Right atrium auricular region (tissue), 2 donors: ENCODE results near the gene NIPBL. TPM values are rescaled to one million over a fixed set of nuclear protein-coding genes. Genes with fewer than 3 reads are reported as not detected.
"Not testable (repeated sequence)": the region's sequence is repeated elsewhere in the genome, so short reads cannot be mapped to it uniquely, and the experiment has no call there.

ENCODE experiments used
- DNase-seq: peaks from one replicate; pipeline ENCODE4 v3.0.0-alpha.2; 2019; ENCODE audit warnings: low spot score
- H3K27ac ChIP-seq, 2 donors: fragments of 200-600 bp; sonication (generic); 1 replicate in 1 of 2; 2 replicates in 1 of 2; pipeline ENCODE4 v1.5.1; 2016 to 2019
- H3K27me3 ChIP-seq, 2 donors: fragments of 200-600 bp; sonication (generic); one replicate each; pipeline versions ENCODE4 v1.5.1 to v1.6.0; 2017 to 2019
- H3K36me3 ChIP-seq: fragments of 200-600 bp; sonication (generic); one replicate; pipeline ENCODE4 v1.5.1; 2016
- H3K4me1 ChIP-seq, 2 donors: fragments of 200-600 bp; sonication (generic); one replicate each; pipeline versions ENCODE4 v1.5.1 to v1.6.0; 2017 to 2019
- H3K4me3 ChIP-seq, 2 donors: fragments of 200-600 bp; sonication (generic); 1 replicate in 1 of 2; 2 replicates in 1 of 2; pipeline ENCODE4 v1.5.1; 2017 to 2019; ENCODE audit warnings: mild to moderate bottlenecking in 1 of 2, moderate library complexity in 1 of 2
- H3K9me3 ChIP-seq, 2 donors: fragments of 200-600 bp; sonication (generic); one replicate each; pipeline ENCODE4 v1.5.1; 2019
- total RNA-seq, 2 donors: library from RNA; depleted of rRNA; stranded (reverse); fragments of >200 nt; gene quantifications; one replicate each; pipeline ENCODE4 v1.1.0, GENCODE V29; 2016
- TF ChIP-seq, protein P1 (sequence below), 2 donors: fragments of 200-600 bp; sonication (generic); IDR thresholded peaks; one replicate each; pipeline ENCODE4 v1.5.1; 2019; ENCODE audit warnings: antibody characterized with exemption in 2 of 2

The NIPBL gene
- total RNA-seq, 2 donors from 2014 or later, result 32.3 to 43.1 TPM

DNA sequence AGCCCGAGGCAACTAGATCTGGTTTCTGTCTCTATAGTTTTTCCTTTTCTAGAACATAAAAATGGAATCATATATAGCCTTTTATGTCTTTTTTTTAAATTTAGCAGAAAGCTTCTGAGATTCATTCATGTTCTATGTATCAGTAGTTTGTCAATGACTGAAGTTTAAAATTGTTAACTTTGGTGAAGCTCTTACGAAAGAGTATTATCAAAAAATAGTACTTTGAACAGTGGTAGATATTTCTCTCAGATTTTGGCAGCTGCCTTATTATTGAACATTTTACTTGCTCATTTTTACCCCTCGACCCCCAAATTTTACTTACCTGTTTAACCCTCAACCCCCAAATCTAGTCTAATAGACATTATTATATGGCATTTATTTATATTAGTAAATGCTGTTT, 10.2 kb downstream of the NIPBL start:
- Histone ChIP-seq H3K9me3 (no peaks in the 10 kb centered on the region), H3K27me3 (no peaks in the 10 kb centered on the region), H3K4me1 (peaks cover 0 to 27% of the 10 kb centered on the region in 2 donors), H3K36me3 (peaks cover 4% of the 10 kb centered on the region), H3K27ac (no peak overlapping the region), H3K4me3 (no peak overlapping the region)
- DNase-seq, result no peak
- TF ChIP-seq, protein P1, sequence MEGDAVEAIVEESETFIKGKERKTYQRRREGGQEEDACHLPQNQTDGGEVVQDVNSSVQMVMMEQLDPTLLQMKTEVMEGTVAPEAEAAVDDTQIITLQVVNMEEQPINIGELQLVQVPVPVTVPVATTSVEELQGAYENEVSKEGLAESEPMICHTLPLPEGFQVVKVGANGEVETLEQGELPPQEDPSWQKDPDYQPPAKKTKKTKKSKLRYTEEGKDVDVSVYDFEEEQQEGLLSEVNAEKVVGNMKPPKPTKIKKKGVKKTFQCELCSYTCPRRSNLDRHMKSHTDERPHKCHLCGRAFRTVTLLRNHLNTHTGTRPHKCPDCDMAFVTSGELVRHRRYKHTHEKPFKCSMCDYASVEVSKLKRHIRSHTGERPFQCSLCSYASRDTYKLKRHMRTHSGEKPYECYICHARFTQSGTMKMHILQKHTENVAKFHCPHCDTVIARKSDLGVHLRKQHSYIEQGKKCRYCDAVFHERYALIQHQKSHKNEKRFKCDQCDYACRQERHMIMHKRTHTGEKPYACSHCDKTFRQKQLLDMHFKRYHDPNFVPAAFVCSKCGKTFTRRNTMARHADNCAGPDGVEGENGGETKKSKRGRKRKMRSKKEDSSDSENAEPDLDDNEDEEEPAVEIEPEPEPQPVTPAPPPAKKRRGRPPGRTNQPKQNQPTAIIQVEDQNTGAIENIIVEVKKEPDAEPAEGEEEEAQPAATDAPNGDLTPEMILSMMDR (IDR thresholded peaks at IDR 0.05), result no peak

GRCh38 chr5:36887532-36887931, 11.0 kb downstream of the NIPBL start:
- peaks cover 4% of the 10 kb centered on the region for H3K36me3 ChIP-seq
- no peak for DNase-seq
- TF ChIP-seq, protein P1 (IDR thresholded peaks at IDR 0.05), result no peak
- no peaks in the 10 kb centered on the region for H3K9me3 ChIP-seq
- no peaks in the 10 kb centered on the region for H3K27me3 ChIP-seq
- H3K4me3 ChIP-seq, result no peak overlapping the region
- H3K4me1 ChIP-seq, result peaks cover 0 to 20% of the 10 kb centered on the region in 2 donors
- no peak overlapping the region for H3K27ac ChIP-seq

DNA sequence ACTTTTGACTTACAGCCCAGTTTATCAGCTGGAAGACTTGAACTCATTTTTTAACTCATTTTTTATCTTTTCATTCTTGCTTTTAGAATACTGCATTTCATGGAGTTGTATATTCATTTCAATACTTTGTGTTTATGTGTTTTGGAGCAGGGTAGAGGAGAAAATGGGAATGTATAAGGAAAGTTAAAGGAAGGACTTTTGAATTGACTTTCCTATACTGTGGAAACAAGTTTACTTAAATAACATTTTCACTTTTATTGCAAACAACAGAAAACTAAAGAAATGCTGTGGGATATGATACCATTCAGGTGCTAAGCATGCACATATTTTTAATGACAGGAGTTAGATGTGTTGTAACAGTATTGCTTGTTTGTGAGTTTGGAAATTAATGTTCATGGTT, 11.7 kb downstream of the NIPBL start:
- no peak for DNase-seq
- no peak overlapping the region for H3K27ac ChIP-seq

GRCh38 chr5:36889264-36889663, 12.7 kb downstream of the NIPBL start:
- TF ChIP-seq, protein P1 (IDR thresholded peaks at IDR 0.05), result no peak
- DNase-seq, result no peak
- H3K27me3 ChIP-seq, result no peaks in the 10 kb centered on the region
- peaks cover 0 to 20% of the 10 kb centered on the region in 2 donors for H3K4me1 ChIP-seq
- peaks cover 4% of the 10 kb centered on the region for H3K36me3 ChIP-seq
- H3K27ac ChIP-seq, result no peak overlapping the region
- no peak overlapping the region for H3K4me3 ChIP-seq
- H3K9me3 ChIP-seq, result no peaks in the 10 kb centered on the region

More for the DNA sequence above, 11.7 kb downstream of the NIPBL start:
- no peak overlapping the region for H3K4me3 ChIP-seq
- H3K36me3 ChIP-seq, result peaks cover 4% of the 10 kb centered on the region
- peaks cover 0 to 20% of the 10 kb centered on the region in 2 donors for H3K4me1 ChIP-seq
- no peaks in the 10 kb centered on the region for H3K27me3 ChIP-seq
- TF ChIP-seq, protein P1 (IDR thresholded peaks at IDR 0.05), result no peak
- H3K9me3 ChIP-seq, result no peaks in the 10 kb centered on the region

GRCh38 chr5:36891266-36891665, 14.7 kb downstream of the NIPBL start:
- no peak for DNase-seq
- TF ChIP-seq, protein P1 (IDR thresholded peaks at IDR 0.05), result no peak
- Histone ChIP-seq H3K27ac (no peak overlapping the region), H3K4me3 (no peak overlapping the region), H3K36me3 (no peaks in the 10 kb centered on the region), H3K27me3 (no peaks in the 10 kb centered on the region), H3K4me1 (peaks cover 0 to 19% of the 10 kb centered on the region in 2 donors), H3K9me3 (no peaks in the 10 kb centered on the region)

- peaks cover 0 to 23% of the 10 kb centered on the region in 2 donors for H3K4me1 ChIP-seq
- not testable (repeated sequence) for H3K27ac ChIP-seq, H3K27me3 ChIP-seq, H3K4me3 ChIP-seq, H3K36me3 ChIP-seq, DNase-seq, H3K9me3 ChIP-seq
Measured at GRCh38 chr5:36892085-36892830, 15.7 kb downstream of the NIPBL start.
